Urothelium cell line (cell line): ENCODE results near the gene PDZD7.

Experiments
- DNase-seq: peaks from one replicate; pipeline ENCODE4 v3.0.0; 2011; ENCODE audit warnings: low spot score, mixed read lengths
- FAIRE-seq: peaks from 2 replicates; lab custom pipeline; 2011; peaks lifted over from hg19 to GRCh38; lab: Jason Lieb, UNC

PDZD7 gene

DNA sequence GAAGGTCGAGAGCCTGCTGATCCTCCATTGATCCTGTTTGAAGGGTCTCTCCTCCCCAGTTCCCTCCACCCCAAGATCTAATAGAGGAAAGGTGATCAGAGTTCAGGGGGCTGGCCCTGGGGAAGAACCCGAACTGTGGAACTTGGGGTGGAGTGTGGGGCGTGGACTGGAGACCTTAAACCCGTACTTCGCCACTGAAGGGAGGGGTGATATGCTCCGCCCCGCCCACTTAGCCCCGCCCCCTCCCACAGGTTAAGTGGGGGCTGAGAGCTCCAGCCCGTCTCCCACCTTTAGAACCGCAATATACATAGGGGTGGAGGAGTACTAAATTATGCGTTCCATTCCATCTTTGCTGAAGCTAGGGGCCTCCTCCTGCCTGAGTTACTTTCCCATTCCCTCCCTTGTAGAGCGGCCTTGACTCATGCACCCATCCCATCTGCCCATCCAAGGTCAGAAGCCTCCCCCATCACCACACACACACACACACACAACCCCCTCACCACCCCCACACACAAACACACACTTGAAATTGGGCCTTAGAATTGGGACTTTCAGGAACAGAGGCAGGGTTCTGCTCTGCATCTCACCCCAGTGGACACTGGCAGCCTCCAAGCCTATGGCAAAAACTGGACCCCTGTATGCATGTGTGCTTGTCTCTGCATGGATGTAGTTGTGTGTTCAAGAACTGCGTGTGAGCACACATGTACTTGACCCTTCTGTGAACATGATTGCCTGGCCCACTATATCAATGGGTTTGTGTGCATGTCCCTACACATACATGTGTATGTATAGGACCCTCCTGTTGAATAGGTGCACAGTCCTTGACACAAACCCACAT is 60.6 kb downstream of the PDZD7 start:
- DNase-seq (peak; percentile 64), FAIRE-seq (no peak)

DNA sequence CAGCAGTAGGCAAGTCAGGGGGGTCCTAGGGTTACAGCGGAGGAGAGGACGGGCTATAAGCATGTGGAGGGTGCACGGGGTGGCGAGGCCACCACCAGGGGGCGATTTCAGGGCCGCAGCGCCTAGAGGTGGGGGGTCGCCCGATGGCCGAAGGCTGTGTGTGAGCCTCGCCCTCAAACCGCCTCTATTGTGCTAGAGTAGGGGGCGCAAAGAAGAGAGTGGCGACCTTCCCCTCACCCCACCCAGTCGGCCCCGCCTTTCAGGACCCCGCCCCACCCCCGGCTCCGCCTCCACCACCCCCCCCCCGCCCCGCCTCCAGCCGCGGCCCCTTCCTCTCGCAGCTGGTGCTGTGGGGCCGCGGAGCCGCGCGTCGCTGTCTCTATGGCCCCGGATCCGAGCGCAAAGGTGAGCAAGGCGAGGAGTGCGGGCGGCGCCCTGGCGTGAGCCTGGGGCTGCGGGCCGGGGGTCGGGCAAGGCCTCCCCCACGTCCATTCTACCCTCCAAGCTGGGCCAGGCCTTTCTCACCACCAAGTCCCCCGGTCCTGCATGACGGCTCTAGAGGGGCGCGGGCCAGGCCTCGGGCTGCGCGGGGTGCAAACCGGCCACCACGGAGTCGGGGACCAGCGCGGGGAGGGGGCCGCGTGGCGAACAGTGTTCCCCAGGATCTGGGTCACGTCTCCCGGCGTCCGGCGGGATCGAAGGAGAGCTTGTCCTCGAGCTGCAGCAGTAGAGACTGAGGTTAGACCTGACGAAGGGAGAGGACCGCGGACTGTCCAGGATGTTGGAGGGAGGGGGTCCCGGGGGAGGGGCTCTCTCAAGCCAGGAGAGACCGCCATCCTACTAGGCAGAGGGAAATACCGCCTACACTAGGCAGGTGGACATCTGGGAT is 61.5 kb downstream of the PDZD7 start, which contains the start of gene SEMA4G:
TSS of gene SEMA4G (plus strand) at position 318 of the 889 bp plus-strand sequence. CDS start 3,409 bp downstream, outside the sequence.
- DNase-seq (peak; percentile 76), FAIRE-seq (no peak)

GRCh38 chr10:100968863-100969186 is 62.1 kb downstream of the PDZD7 start:
- FAIRE-seq = no peak
- no peak for DNase-seq

GRCh38 chr10:100968062-100968736 is 62.7 kb downstream of the PDZD7 start:
- no peak for FAIRE-seq

GRCh38 chr10:100967332-100967731 is 63.6 kb downstream of the PDZD7 start:
- FAIRE-seq (no peak), DNase-seq (no peak)

More at GRCh38 chr10:100968062-100968736, 62.7 kb downstream of the PDZD7 start:
- no peak for DNase-seq

GRCh38 chr10:100966887-100967286 is 64.0 kb downstream of the PDZD7 start:
- FAIRE-seq = no peak
- no peak for DNase-seq

GRCh38 chr10:100965820-100966219 is 65.1 kb downstream of the PDZD7 start:
- FAIRE-seq (no peak), DNase-seq (no peak)

GRCh38 chr10:100963826-100964225 is 67.1 kb downstream of the PDZD7 start:
- FAIRE-seq (no peak), DNase-seq (no peak)

- DNase-seq (no peak), FAIRE-seq (no peak)
These were observed 68.4 kb downstream of the PDZD7 start for GRCh38 chr10:100962351-100963080.

DNA sequence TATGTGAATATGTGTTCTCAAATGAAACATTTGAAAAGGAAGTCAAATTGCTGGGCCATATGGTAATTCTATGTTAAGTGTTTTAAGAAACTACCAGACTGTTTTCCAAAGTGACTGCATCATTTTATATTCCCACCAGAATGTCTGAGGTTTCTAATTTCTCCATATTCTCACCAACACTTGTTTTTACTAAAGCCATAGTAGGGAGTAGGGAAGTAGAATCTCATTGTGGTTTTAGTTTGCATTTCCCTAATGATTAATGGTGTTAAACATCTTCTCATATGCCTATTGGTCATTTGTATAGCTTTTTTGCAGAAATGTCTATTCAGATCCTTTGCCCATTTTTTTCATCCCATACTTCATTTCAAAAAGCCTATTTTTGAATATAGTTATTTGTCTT is 70.7 kb downstream of the PDZD7 start:
- DNase-seq = no peak
- FAIRE-seq = no peak
